Measurements from ENCODE around the gene ATP8A2. TPM values are rescaled to one million over a fixed set of nuclear protein-coding genes. Genes with fewer than 3 reads are reported as not detected.

Gene ATP8A2
- total RNA-seq, 1 donor from 2014 or later, result 1.9 TPM

- H3K36me3 Mint-ChIP-seq (ENCODE audit: low read depth), result no peaks in the 10 kb centered on the region
- H3K4me1 Mint-ChIP-seq (ENCODE audit: low read depth), result peaks cover 54% of the 10 kb centered on the region
- no peaks in the 10 kb centered on the region for H3K27me3 Mint-ChIP-seq (ENCODE audit: low read depth)
- no peak for DNase-seq (ENCODE audit: low spot score)
- H3K27ac Mint-ChIP-seq (ENCODE audit: unreplicated experiment), result peak overlapping the region; percentile 71
- H3K9me3 Mint-ChIP-seq (ENCODE audit: low read depth), result no peaks in the 10 kb centered on the region
- H3K4me3 Mint-ChIP-seq (ENCODE audit: unreplicated experiment), result no peak overlapping the region
- no peak for TF ChIP-seq CTCF (IDR thresholded peaks at IDR 0.05)
Measured at GRCh38 chr13:25727810-25728209, 356.0 kb downstream of the ATP8A2 start.

- Mint-ChIP-seq H3K27ac (ENCODE audit: unreplicated experiment) (no peak overlapping the region), H3K4me3 (ENCODE audit: unreplicated experiment) (no peak overlapping the region), H3K36me3 (ENCODE audit: low read depth) (no peaks in the 10 kb centered on the region), H3K9me3 (ENCODE audit: low read depth) (no peaks in the 10 kb centered on the region), H3K4me1 (ENCODE audit: low read depth) (peaks cover 61% of the 10 kb centered on the region), H3K27me3 (ENCODE audit: low read depth) (no peaks in the 10 kb centered on the region)
- TF ChIP-seq CTCF (IDR thresholded peaks at IDR 0.05), result no peak
- DNase-seq (ENCODE audit: low spot score), result no peak
Measured at GRCh38 chr13:25729201-25729600, 357.4 kb downstream of the ATP8A2 start.

- no peak for DNase-seq (ENCODE audit: low spot score)
- no peak for TF ChIP-seq CTCF (IDR thresholded peaks at IDR 0.05)
- no peaks in the 10 kb centered on the region for H3K27me3 Mint-ChIP-seq (ENCODE audit: low read depth)
- H3K27ac Mint-ChIP-seq (ENCODE audit: unreplicated experiment), result peak overlapping the region; percentile 92
- H3K4me1 Mint-ChIP-seq (ENCODE audit: low read depth), result peaks cover 67% of the 10 kb centered on the region
- no peaks in the 10 kb centered on the region for H3K36me3 Mint-ChIP-seq (ENCODE audit: low read depth)
- no peak overlapping the region for H3K4me3 Mint-ChIP-seq (ENCODE audit: unreplicated experiment)
- H3K9me3 Mint-ChIP-seq (ENCODE audit: low read depth), result no peaks in the 10 kb centered on the region
Measured at GRCh38 chr13:25731037-25731436, 359.3 kb downstream of the ATP8A2 start.

GRCh38 chr13:25731536-25731935 lies 359.8 kb downstream of the ATP8A2 start:
- peaks cover 72% of the 10 kb centered on the region for H3K4me1 Mint-ChIP-seq (ENCODE audit: low read depth)
- no peaks in the 10 kb centered on the region for H3K27me3 Mint-ChIP-seq (ENCODE audit: low read depth)

GRCh38 chr13:25732111-25732865 lies 360.5 kb downstream of the ATP8A2 start:
- Mint-ChIP-seq H3K4me3 (ENCODE audit: unreplicated experiment) (no peak overlapping the region), H3K27ac (ENCODE audit: unreplicated experiment) (peak overlapping the region; percentile 92), H3K4me1 (ENCODE audit: low read depth) (peaks cover 71% of the 10 kb centered on the region), H3K27me3 (ENCODE audit: low read depth) (no peaks in the 10 kb centered on the region), H3K9me3 (ENCODE audit: low read depth) (no peaks in the 10 kb centered on the region), H3K36me3 (ENCODE audit: low read depth) (no peaks in the 10 kb centered on the region)
- DNase-seq (ENCODE audit: low spot score), result no peak
- TF ChIP-seq CTCF (IDR thresholded peaks at IDR 0.05), result no peak

More at GRCh38 chr13:25731536-25731935, 359.8 kb downstream of the ATP8A2 start:
- Mint-ChIP-seq H3K9me3 (ENCODE audit: low read depth) (no peaks in the 10 kb centered on the region), H3K36me3 (ENCODE audit: low read depth) (no peaks in the 10 kb centered on the region), H3K27ac (ENCODE audit: unreplicated experiment) (peak overlapping the region; percentile 92), H3K4me3 (ENCODE audit: unreplicated experiment) (no peak overlapping the region)
- no peak for TF ChIP-seq CTCF (IDR thresholded peaks at IDR 0.05)
- no peak for DNase-seq (ENCODE audit: low spot score)

Data from chondrocyte (in vitro differentiated cells).